ENCODE data around the gene EMILIN2.

EMILIN2 gene

DNA sequence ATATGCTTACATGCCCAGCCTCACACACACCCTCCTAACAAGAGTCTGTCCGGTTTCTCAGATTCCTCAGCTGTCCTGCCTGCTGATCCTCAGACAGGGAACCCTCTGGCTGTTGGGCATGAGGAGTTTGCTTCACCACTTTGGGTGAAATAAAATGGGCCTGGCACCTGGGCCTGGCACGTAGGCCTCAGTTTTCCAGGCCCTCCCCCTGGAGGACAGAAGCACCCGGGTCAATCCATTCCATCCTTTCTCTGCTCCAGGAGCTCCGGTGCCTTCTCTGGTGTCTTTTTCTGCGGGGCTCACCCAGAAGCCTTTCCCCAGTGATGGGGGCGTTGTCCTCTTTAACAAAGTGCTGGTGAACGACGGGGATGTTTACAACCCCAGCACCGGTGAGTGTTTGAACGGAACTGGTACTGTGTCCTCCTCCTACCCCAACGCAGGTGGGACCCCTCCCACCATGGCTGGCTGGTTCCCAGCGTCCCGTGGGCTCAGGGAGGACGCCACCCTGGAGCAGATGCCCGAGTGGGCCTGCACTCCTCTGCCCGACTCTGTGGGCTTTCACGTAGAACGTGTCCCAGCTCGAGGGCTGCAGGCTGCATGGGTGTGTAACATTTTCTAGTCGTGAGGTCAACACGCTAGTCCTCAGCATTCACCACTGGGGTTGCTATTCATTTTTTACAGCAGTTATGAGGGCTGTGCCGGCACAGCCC is 62.8 kb downstream of the EMILIN2 start:
- TF ChIP-seq, protein P1, sequence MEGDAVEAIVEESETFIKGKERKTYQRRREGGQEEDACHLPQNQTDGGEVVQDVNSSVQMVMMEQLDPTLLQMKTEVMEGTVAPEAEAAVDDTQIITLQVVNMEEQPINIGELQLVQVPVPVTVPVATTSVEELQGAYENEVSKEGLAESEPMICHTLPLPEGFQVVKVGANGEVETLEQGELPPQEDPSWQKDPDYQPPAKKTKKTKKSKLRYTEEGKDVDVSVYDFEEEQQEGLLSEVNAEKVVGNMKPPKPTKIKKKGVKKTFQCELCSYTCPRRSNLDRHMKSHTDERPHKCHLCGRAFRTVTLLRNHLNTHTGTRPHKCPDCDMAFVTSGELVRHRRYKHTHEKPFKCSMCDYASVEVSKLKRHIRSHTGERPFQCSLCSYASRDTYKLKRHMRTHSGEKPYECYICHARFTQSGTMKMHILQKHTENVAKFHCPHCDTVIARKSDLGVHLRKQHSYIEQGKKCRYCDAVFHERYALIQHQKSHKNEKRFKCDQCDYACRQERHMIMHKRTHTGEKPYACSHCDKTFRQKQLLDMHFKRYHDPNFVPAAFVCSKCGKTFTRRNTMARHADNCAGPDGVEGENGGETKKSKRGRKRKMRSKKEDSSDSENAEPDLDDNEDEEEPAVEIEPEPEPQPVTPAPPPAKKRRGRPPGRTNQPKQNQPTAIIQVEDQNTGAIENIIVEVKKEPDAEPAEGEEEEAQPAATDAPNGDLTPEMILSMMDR (IDR thresholded peaks at IDR 0.05), result no peak
- TF ChIP-seq ZFX (IDR thresholded peaks at IDR 0.05; ENCODE audit: borderline replicate concordance), result no peak
- no peak overlapping the region for H3K27ac ChIP-seq

DNA sequence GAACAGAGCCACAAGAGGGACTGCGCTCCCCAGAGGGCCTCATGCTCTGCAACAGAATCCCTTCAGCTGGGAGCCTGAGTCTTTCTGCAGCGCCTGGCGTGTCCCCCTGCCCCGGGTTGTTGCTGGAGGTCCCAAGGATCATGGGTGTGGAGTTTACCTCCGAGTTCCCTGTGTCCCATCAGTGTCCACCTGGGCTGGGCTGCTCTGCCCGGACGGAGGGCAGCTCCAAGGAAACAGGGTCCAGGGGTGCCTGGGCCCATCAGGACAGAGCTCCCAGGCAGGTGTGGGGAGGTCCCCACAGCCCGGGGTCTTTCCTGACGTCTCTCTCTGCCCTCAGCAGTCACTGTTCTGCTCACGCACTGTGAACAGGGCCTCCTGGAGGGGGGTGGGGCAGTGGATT is 63.5 kb downstream of the EMILIN2 start:
- TF ChIP-seq, protein P1 (IDR thresholded peaks at IDR 0.05), result no peak
- no peak for TF ChIP-seq ZFX (IDR thresholded peaks at IDR 0.05; ENCODE audit: borderline replicate concordance)
- no peak overlapping the region for H3K27ac ChIP-seq

DNA sequence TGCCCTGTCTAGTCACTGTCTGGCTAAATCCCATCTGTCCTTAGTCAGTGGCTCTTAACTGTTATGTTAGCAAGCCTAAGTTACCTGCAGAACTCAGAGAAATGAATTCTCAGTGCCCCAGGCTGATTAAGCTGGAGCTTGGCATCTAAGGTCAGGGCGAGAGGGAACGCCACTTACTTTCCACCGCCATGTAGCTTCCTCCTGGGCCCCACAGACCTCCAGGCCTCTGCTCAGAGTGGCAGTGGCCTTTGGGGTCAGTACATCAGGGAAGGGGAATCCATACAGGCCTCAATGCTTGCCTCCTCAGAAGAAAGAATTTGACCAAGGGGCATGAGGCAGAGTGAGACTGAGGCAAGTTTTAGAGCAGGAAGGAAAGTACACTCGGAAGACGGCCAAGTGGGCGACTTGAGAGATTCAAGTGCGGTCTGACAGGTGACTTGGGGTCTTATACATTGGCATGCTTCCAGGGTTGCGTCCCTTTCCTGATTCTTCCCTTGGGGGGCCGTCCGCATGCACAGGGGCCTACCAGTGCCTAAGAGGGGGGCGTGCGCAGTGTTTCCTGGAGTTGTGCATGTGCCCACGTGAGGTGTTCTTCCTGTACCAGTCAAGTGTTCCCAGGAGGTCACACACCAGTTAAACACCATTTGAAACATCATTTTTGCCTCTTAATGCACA is 64.1 kb downstream of the EMILIN2 start:
- no peak for TF ChIP-seq ZFX (IDR thresholded peaks at IDR 0.05; ENCODE audit: borderline replicate concordance)
- TF ChIP-seq, protein P1 (IDR thresholded peaks at IDR 0.05), result no peak
- no peak overlapping the region for H3K27ac ChIP-seq

DNA sequence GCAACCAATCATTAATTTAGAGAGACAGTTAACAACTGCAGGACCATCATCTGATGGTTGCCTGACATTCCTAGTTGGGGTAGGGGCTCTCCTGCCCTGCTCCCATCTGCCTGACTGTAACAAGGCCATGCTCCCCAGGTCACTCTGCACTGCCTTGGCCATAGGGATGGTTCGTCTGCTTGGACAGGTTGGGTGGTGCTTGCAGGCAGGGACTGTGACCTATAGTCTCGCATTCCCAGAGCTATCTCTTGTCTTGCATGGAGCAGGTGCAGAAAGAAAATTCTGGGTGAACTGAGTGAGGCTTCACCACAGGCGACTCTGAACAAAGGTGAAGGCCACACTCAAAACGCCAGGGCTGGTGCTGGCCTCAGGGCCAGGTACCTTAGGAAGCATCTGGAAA is 64.7 kb downstream of the EMILIN2 start:
- TF ChIP-seq, protein P1 (IDR thresholded peaks at IDR 0.05), result no peak
- no peak for TF ChIP-seq ZFX (IDR thresholded peaks at IDR 0.05; ENCODE audit: borderline replicate concordance)

DNA sequence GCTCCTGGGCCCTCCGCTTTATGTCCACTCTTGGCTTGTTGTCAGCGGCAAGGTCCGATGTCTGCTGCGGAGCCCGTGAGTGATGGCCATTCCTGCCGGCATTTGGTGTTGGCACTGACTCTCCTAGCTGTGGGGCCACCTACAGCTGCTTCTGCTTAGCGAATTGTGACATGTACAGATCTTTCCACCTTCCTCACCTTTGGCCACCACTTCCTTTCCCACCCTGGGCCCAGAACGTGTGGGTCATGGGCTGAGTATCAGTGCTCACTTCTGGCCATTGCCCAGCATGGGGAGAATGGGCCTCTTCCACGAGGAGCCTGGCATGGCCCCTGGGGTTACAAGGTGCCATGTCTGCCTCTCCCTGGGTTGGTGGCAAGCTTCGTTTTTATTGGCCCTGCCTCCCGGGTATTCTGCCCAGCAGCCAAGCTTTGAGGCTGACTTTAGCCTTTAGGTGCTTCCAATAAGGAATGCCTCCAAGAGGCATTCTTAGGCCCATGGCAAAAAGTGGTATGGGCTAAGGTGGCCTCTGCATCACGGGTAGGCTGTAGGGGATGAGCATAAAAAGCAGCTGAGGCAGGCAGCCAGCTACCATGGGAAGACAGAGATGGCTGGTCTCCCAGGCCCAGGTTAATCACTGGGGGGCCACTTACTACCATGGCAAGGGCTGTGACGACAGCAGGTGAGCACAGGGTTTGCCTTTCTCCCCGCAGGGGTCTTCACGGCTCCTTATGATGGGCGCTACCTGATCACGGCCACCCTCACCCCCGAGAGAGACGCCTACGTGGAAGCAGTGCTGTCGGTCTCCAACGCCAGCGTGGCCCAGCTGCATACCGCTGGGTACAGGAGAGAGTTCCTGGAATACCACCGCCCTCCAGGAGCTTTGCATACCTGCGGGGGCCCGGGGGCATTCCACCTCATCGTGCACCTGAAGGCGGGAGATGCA is 65.8 kb downstream of the EMILIN2 start:
- H3K27ac ChIP-seq, result no peak overlapping the region
- TF ChIP-seq, protein P1 (IDR thresholded peaks at IDR 0.05), result no peak
- TF ChIP-seq ZFX (IDR thresholded peaks at IDR 0.05; ENCODE audit: borderline replicate concordance), result no peak

More for the DNA sequence above, 64.7 kb downstream of the EMILIN2 start:
- H3K27ac ChIP-seq, result no peak overlapping the region

DNA sequence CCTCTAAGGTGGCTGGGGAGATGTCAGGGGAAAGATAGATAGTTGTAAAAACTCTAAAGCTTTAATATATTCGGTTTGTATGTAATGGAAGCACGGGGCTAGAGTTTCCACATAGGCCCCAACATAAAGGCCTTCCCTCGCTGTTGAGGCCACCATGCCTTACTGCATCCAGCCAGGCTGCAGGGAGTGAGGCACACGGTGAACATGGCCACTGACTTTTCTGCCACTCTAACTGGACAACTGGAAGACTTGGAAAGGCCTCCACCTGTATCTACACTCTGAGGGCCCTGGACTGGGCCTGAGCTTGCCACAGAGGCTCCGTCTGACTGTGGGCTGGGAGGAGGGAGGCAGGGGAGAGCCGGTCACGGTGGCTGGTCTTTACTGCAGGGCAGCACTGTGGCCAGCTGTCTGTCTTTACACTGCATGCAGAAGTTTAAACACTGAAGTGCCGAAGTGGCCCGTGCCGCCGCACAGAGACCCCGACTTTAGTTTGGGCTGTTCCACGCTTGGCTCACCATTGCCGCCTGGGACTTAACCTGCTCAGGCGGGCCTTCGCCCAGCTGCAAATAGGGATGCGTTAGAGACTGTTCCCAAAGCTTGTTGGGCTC is 66.7 kb downstream of the EMILIN2 start:
- no peak overlapping the region for H3K27ac ChIP-seq

More for the DNA sequence above, 66.7 kb downstream of the EMILIN2 start:
- TF ChIP-seq, protein P1 (IDR thresholded peaks at IDR 0.05), result no peak
- no peak for TF ChIP-seq ZFX (IDR thresholded peaks at IDR 0.05; ENCODE audit: borderline replicate concordance)

Measured in 22Rv1 (cell line).